Measurements from ENCODE around the gene WFIKKN2. TPM values are rescaled to one million over a fixed set of nuclear protein-coding genes. Genes with fewer than 3 reads are reported as not detected.

WFIKKN2 gene
- total RNA-seq, 1 experiment from 2014 or later = not detected

DNA sequence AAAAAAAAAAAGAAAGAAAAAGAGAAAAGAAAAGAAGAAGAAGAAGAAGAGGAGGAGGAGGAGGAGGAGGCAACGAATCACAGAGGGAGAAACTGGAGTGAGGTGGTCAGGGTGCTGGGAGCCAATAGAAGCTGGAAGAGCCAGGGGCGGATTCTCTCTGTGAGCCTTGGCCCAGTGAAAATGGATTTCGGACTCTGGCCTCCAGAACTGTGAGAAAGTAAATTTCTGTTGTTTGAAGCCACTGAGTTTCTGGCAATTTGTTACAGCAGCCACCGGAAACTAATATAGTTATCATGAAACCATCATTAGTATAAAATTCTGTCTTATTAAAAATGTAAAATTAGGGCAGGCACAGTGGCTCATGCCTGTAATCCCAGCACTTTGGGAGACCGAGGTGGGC is 27.7 kb upstream of the WFIKKN2 start:
- no peak overlapping the region for H3K27ac Mint-ChIP-seq (ENCODE audit: unreplicated experiment)
- DNase-seq = no peak

DNA sequence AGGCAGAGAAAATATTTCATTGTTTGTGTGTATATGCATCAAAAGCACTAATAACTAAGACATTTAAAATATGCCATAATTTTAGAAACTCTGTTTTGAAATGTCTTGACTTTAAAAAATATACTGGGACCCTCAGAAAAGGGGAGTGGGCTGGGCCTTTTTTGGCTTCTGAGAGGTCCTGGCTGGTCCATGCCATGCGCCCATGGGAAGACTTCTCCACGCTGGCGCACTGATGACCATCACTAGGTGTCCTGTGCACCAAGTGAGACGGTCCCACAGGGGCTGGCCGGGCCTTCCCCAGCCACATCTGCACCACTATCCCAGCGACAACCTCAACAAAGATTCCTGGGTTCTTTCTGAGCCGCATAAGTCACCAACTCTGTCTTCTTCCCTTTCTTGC is 27.0 kb upstream of the WFIKKN2 start:
- Histone ChIP-seq H3K36me3 (ENCODE audit: control insufficient read depth, insufficient read depth, low read length) (no peaks in the 10 kb centered on the region), H3K4me1 (no peaks in the 10 kb centered on the region), H3K27me3 (replicated peaks; ENCODE audit: control insufficient read depth, insufficient read depth, low read length) (no peaks in the 10 kb centered on the region), H3K4me3 (ENCODE audit: low read depth, low read length) (no peak overlapping the region), H3K9me3 (no peaks in the 10 kb centered on the region; the same call in 1 of the 2 replicates)
- ChIA-PET POLR2A (no interaction called here), CTCF (interaction anchor here (1.0 kb wide), 1 partner anchor 25 kb away, joined by 5 read pairs; no protein-coding TSS in a partner anchor)
- DNase-seq = no peak
- H3K4me1 Mint-ChIP-seq (ENCODE audit: low read depth, unreplicated experiment) = peaks cover 10% of the 10 kb centered on the region
- H3K36me3 Mint-ChIP-seq (ENCODE audit: insufficient read depth, unreplicated experiment) = no peaks in the 10 kb centered on the region
- TF ChIP-seq, protein P1, sequence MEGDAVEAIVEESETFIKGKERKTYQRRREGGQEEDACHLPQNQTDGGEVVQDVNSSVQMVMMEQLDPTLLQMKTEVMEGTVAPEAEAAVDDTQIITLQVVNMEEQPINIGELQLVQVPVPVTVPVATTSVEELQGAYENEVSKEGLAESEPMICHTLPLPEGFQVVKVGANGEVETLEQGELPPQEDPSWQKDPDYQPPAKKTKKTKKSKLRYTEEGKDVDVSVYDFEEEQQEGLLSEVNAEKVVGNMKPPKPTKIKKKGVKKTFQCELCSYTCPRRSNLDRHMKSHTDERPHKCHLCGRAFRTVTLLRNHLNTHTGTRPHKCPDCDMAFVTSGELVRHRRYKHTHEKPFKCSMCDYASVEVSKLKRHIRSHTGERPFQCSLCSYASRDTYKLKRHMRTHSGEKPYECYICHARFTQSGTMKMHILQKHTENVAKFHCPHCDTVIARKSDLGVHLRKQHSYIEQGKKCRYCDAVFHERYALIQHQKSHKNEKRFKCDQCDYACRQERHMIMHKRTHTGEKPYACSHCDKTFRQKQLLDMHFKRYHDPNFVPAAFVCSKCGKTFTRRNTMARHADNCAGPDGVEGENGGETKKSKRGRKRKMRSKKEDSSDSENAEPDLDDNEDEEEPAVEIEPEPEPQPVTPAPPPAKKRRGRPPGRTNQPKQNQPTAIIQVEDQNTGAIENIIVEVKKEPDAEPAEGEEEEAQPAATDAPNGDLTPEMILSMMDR (IDR thresholded peaks at IDR 0.05; ENCODE audit: insufficient read depth in 1 of 2, low read depth in 1 of 2, low read length in 1 of 2, severe bottlenecking in 1 of 2, unreplicated experiment in 1 of 2) = no peak
- intact Hi-C loops (cut with micrococcal nuclease; ENCODE audit: unreplicated experiment) = no loop called here
- no peak overlapping the region for H3K4me3 Mint-ChIP-seq (ENCODE audit: unreplicated experiment)
- BruUV-seq (replicated peaks) = no TSS peak
- no peaks in the 10 kb centered on the region for H3K27me3 Mint-ChIP-seq (ENCODE audit: insufficient read depth, unreplicated experiment)
- H3K27ac Mint-ChIP-seq (ENCODE audit: unreplicated experiment) = no peak overlapping the region
- H3K9me3 Mint-ChIP-seq (ENCODE audit: unreplicated experiment) = peaks cover 5% of the 10 kb centered on the region

More for the DNA sequence above, 27.7 kb upstream of the WFIKKN2 start:
- POLR2A ChIA-PET = no interaction called here
- BruUV-seq (replicated peaks) = no TSS peak
- no peaks in the 10 kb centered on the region for H3K9me3 Mint-ChIP-seq (ENCODE audit: unreplicated experiment)
- no peaks in the 10 kb centered on the region for H3K9me3 ChIP-seq
- no peaks in the 10 kb centered on the region for H3K36me3 ChIP-seq (ENCODE audit: control insufficient read depth, insufficient read depth, low read length)
- peaks cover 2% of the 10 kb centered on the region; the same call in 1 of the 2 replicates for H3K4me1 ChIP-seq
- H3K27me3 ChIP-seq (replicated peaks; ENCODE audit: control insufficient read depth, insufficient read depth, low read length) = no peaks in the 10 kb centered on the region
- H3K36me3 Mint-ChIP-seq (ENCODE audit: insufficient read depth, unreplicated experiment) = no peaks in the 10 kb centered on the region
- H3K4me1 Mint-ChIP-seq (ENCODE audit: low read depth, unreplicated experiment) = peaks cover 10% of the 10 kb centered on the region
- H3K27me3 Mint-ChIP-seq (ENCODE audit: insufficient read depth, unreplicated experiment) = no peaks in the 10 kb centered on the region
- TF ChIP-seq, protein P1 (IDR thresholded peaks at IDR 0.05; ENCODE audit: insufficient read depth in 1 of 2, low read depth in 1 of 2, low read length in 1 of 2, severe bottlenecking in 1 of 2, unreplicated experiment in 1 of 2) = no peak
- intact Hi-C loops (cut with micrococcal nuclease; ENCODE audit: unreplicated experiment) = no loop called here
- H3K4me3 ChIP-seq (ENCODE audit: low read depth, low read length) = no peak overlapping the region
- no peak overlapping the region for H3K4me3 Mint-ChIP-seq (ENCODE audit: unreplicated experiment)
- CTCF ChIA-PET = interaction anchor here (0.6 to 1.2 kb wide), 3 partner anchors 25 to 354 kb away, joined by 4 to 6 read pairs (median 5); no protein-coding TSS in a partner anchor

DNA sequence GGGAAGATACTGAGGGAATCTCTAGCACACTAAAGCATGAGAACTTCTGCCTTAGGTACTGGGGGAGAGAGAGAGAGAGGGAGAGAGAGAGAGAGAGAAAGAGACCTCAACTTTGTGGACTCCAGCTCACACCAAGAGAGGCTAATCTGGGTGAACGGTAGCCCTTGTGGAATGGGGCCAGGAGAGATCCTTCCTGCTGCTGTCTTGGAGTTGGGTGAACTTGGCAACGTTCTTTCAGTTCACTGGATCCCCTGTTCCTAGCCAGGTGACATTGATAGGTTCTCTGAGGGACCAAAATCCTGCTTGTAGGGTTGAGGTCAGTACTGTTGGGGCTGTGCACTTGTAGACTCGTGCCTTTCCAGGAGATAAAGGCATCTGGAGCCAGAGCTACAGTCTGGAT is 26.5 kb upstream of the WFIKKN2 start:
- no peak overlapping the region for H3K4me3 ChIP-seq (ENCODE audit: low read depth, low read length)
- peaks cover 9% of the 10 kb centered on the region for H3K9me3 Mint-ChIP-seq (ENCODE audit: unreplicated experiment)
- CTCF ChIA-PET = interaction anchor here (0.8 to 1.0 kb wide), 2 partner anchors 13 to 26 kb away, joined by 3 to 5 read pairs; no protein-coding TSS in a partner anchor

More for the DNA sequence above, 26.5 kb upstream of the WFIKKN2 start:
- Histone ChIP-seq H3K36me3 (ENCODE audit: control insufficient read depth, insufficient read depth, low read length) (no peaks in the 10 kb centered on the region), H3K9me3 (peaks cover 4% of the 10 kb centered on the region), H3K4me1 (no peaks in the 10 kb centered on the region), H3K27me3 (replicated peaks; ENCODE audit: control insufficient read depth, insufficient read depth, low read length) (no peaks in the 10 kb centered on the region)
- no TSS peak for BruUV-seq (replicated peaks)
- POLR2A ChIA-PET = no interaction called here
- Mint-ChIP-seq H3K4me3 (ENCODE audit: unreplicated experiment) (no peak overlapping the region), H3K4me1 (ENCODE audit: low read depth, unreplicated experiment) (peaks cover 10% of the 10 kb centered on the region), H3K27me3 (ENCODE audit: insufficient read depth, unreplicated experiment) (no peaks in the 10 kb centered on the region), H3K27ac (ENCODE audit: unreplicated experiment) (no peak overlapping the region), H3K36me3 (ENCODE audit: insufficient read depth, unreplicated experiment) (no peaks in the 10 kb centered on the region)
- DNase-seq = no peak
- intact Hi-C loops (cut with micrococcal nuclease; ENCODE audit: unreplicated experiment) = no loop called here
- TF ChIP-seq, protein P1 (IDR thresholded peaks at IDR 0.05; ENCODE audit: insufficient read depth in 1 of 2, low read depth in 1 of 2, low read length in 1 of 2, severe bottlenecking in 1 of 2, unreplicated experiment in 1 of 2) = no peak
